OCI-LY7 (cell line): Measurements from ENCODE around the gene KCNQ4.

ENCODE experiments used
- CTCF ChIP-seq: fragments of 200-600 bp; sonication (generic); conservative IDR thresholded peaks from 2 replicates; pipeline ENCODE4 v1.5.1; 2014; ENCODE audit warnings: mild to moderate bottlenecking, antibody characterized with exemption, low read length, moderate library complexity, mixed read lengths
- EZH2phosphoT487 ChIP-seq: fragments of 200-600 bp; sonication (generic); IDR thresholded peaks from 2 replicates; pipeline ENCODE4 v1.6.1; 2018; ENCODE audit warnings: low read depth, borderline replicate concordance, mild to moderate bottlenecking, mixed run types, antibody characterized with exemption, low read length, moderate library complexity, mixed read lengths

- TF ChIP-seq CTCF (no peak), EZH2phosphoT487 (no peak)
Measured at GRCh38 chr1:40794974-40795715, 11.6 kb downstream of the KCNQ4 start.
